Immature natural killer cell (primary cell): ENCODE data around the gene IFNL1. TPM values are rescaled to one million over a fixed set of nuclear protein-coding genes. Genes with fewer than 3 reads are reported as not detected.
"Not testable (repeated sequence)": the region's sequence is repeated elsewhere in the genome, so short reads cannot be mapped to it uniquely, and the experiment has no call there.

ENCODE experiments used
- DNase-seq, 3 donors: peaks; one replicate each; pipeline ENCODE4 v3.0.0; 2022; ENCODE audit warnings: mixed read lengths in 1 of 3
- H3K27ac Mint-ChIP-seq, 6 donors: one replicate each; pipeline ENCODE4 v1.8.0; 2020; ENCODE audit warnings: mixed read lengths in 6 of 6, mild to moderate bottlenecking in 5 of 6, inconsistent platforms in 4 of 6, moderate library complexity in 3 of 6
- H3K27me3 Mint-ChIP-seq, 3 donors: one replicate each; pipeline ENCODE4 v1.8.0; 2020 to 2021; ENCODE audit warnings: low read depth in 3 of 3, mild to moderate bottlenecking in 3 of 3, mixed read lengths in 3 of 3, moderate library complexity in 3 of 3, inconsistent platforms in 1 of 3
- H3K36me3 Mint-ChIP-seq, 3 donors: one replicate each; pipeline ENCODE4 v1.8.0; 2020; ENCODE audit warnings: mixed read lengths in 3 of 3, inconsistent platforms in 2 of 3, mild to moderate bottlenecking in 2 of 3
- H3K4me1 Mint-ChIP-seq, 2 donors: one replicate each; pipeline ENCODE4 v1.8.0; 2020; ENCODE audit warnings: inconsistent platforms in 2 of 2, mild to moderate bottlenecking in 2 of 2, mixed read lengths in 2 of 2, moderate library complexity in 1 of 2
- H3K4me3 Mint-ChIP-seq, 5 donors: one replicate each; pipeline ENCODE4 v1.8.0; 2020; ENCODE audit warnings: mild to moderate bottlenecking in 5 of 5, mixed read lengths in 5 of 5, inconsistent platforms in 3 of 5, moderate library complexity in 3 of 5
- H3K9me3 Mint-ChIP-seq, 6 donors: one replicate each; pipeline ENCODE4 v1.8.0; 2020; ENCODE audit warnings: mild to moderate bottlenecking in 6 of 6, mixed read lengths in 6 of 6, inconsistent platforms in 4 of 6, moderate library complexity in 3 of 6
- polyA plus RNA-seq, 3 donors: library from polyadenylated mRNA; unstranded; fragments of 300-500 nt; fragmentation: Illumina TruSeq; gene quantifications; one replicate each; pipeline ENCODE4 v1.2.3, GENCODE V29; 2021

IFNL1 gene
- polyA plus RNA-seq, 3 donors from 2014 or later, result 2.2 to 4.8 (median 2.3) TPM

GRCh38 chr19:39336483-39336882 lies 40.3 kb downstream of the IFNL1 start:
- H3K27ac Mint-ChIP-seq, result peak overlapping the region; percentile 90 to 100 (median 98)
- DNase-seq, result no peak
- no peaks in the 10 kb centered on the region for H3K9me3 Mint-ChIP-seq
- peaks cover 0 to 3% (median 0%) of the 10 kb centered on the region in 3 donors for H3K36me3 Mint-ChIP-seq
- H3K4me1 Mint-ChIP-seq, result peaks cover 59 to 68% of the 10 kb centered on the region in 2 donors
- peak overlapping the region; percentile 89 to 100 (median 99) for H3K4me3 Mint-ChIP-seq
- peaks cover 0 to 5% (median 4%) of the 10 kb centered on the region in 3 donors for H3K27me3 Mint-ChIP-seq

GRCh38 chr19:39339674-39340073 lies 43.5 kb downstream of the IFNL1 start:
- peak overlapping the region in 3 of 5 donors; percentile 10 to 99 (median 97) for H3K4me3 Mint-ChIP-seq
- H3K27me3 Mint-ChIP-seq, result peaks cover 12 to 23% (median 16%) of the 10 kb centered on the region in 3 donors
- DNase-seq, result no peak
- H3K4me1 Mint-ChIP-seq, result peaks cover 61 to 71% of the 10 kb centered on the region in 2 donors
- no peaks in the 10 kb centered on the region for H3K9me3 Mint-ChIP-seq
- no peaks in the 10 kb centered on the region for H3K36me3 Mint-ChIP-seq
- H3K27ac Mint-ChIP-seq, result peak overlapping the region in 4 of 6 donors; percentile 25 to 64 (median 37)

- H3K9me3 Mint-ChIP-seq, DNase-seq, H3K36me3 Mint-ChIP-seq: not testable (repeated sequence)
- H3K4me3 Mint-ChIP-seq, result peak overlapping the region in 4 of 5 donors; percentile 10 to 99 (median 63)
- H3K27ac Mint-ChIP-seq, result peak overlapping the region in 5 of 6 donors; percentile 25 to 92 (median 40)
- peaks cover 12 to 23% (median 16%) of the 10 kb centered on the region in 3 donors for H3K27me3 Mint-ChIP-seq
- peaks cover 59 to 71% of the 10 kb centered on the region in 2 donors for H3K4me1 Mint-ChIP-seq
These were observed 43.9 kb downstream of the IFNL1 start for GRCh38 chr19:39340156-39340555.

GRCh38 chr19:39341129-39341718 lies 45.0 kb downstream of the IFNL1 start:
- Mint-ChIP-seq H3K9me3 (no peaks in the 10 kb centered on the region), H3K27me3 (peaks cover 12 to 19% (median 12%) of the 10 kb centered on the region in 3 donors), H3K4me1 (peaks cover 57 to 71% of the 10 kb centered on the region in 2 donors), H3K36me3 (no peaks in the 10 kb centered on the region), H3K4me3 (peak overlapping the region; percentile 91 to 99 (median 97)), H3K27ac (peak overlapping the region; percentile 83 to 99 (median 94))
- no peak for DNase-seq

GRCh38 chr19:39341719-39342604 lies 45.8 kb downstream of the IFNL1 start, which contains the start of gene SAMD4B:
Gene SAMD4B, plus strand, starts transcription at chr19:39342421. Its CDS starts 14,473 bp downstream, at chr19:39356894.
- H3K9me3 Mint-ChIP-seq, result no peaks in the 10 kb centered on the region
- peaks cover 55 to 71% of the 10 kb centered on the region in 2 donors for H3K4me1 Mint-ChIP-seq
- peaks cover 12 to 19% (median 12%) of the 10 kb centered on the region in 3 donors for H3K27me3 Mint-ChIP-seq
- peak within 1 kb of the TSS; percentile 83 to 99 (median 94) for H3K27ac Mint-ChIP-seq
- no peaks in the 10 kb centered on the region for H3K36me3 Mint-ChIP-seq
- peak within 1 kb of the TSS; percentile 91 to 99 (median 97) for H3K4me3 Mint-ChIP-seq
- DNase-seq, result peak; percentile 99 to 100 (median 100)

- H3K27me3 Mint-ChIP-seq, result peaks cover 12 to 19% (median 12%) of the 10 kb centered on the region in 3 donors
- no peaks in the 10 kb centered on the region for H3K9me3 Mint-ChIP-seq
- no peaks in the 10 kb centered on the region for H3K36me3 Mint-ChIP-seq
- peaks cover 56 to 74% of the 10 kb centered on the region in 2 donors for H3K4me1 Mint-ChIP-seq
- peak overlapping the region; percentile 72 to 93 (median 89) for H3K27ac Mint-ChIP-seq
- no peak for DNase-seq
- H3K4me3 Mint-ChIP-seq, result peak overlapping the region; percentile 71 to 87 (median 80)
These were observed 46.6 kb downstream of the IFNL1 start for GRCh38 chr19:39342647-39343305.

GRCh38 chr19:39345956-39346355 lies 49.7 kb downstream of the IFNL1 start:
- Mint-ChIP-seq H3K36me3 (peaks cover 0 to 7% (median 4%) of the 10 kb centered on the region in 3 donors), H3K4me3 (peak overlapping the region in 2 of 5 donors; percentile 5 to 15), H3K9me3 (no peaks in the 10 kb centered on the region), H3K27me3 (peaks cover 12 to 19% (median 12%) of the 10 kb centered on the region in 3 donors), H3K27ac (peak overlapping the region in 5 of 6 donors; percentile 14 to 80 (median 63)), H3K4me1 (peaks cover 44 to 63% of the 10 kb centered on the region in 2 donors)
- DNase-seq, result no peak

- Mint-ChIP-seq H3K36me3 (peaks cover 0 to 11% (median 7%) of the 10 kb centered on the region in 3 donors), H3K27me3 (peaks cover 8 to 12% (median 10%) of the 10 kb centered on the region in 3 donors), H3K4me3 (no peak overlapping the region), H3K4me1 (peaks cover 37 to 55% of the 10 kb centered on the region in 2 donors), H3K9me3 (no peaks in the 10 kb centered on the region), H3K27ac (peak overlapping the region in 4 of 6 donors; percentile 29 to 60 (median 38))
- no peak for DNase-seq
These were observed 51.3 kb downstream of the IFNL1 start for GRCh38 chr19:39347332-39348164.

Other genes with a start within 250 kb of the IFNL1 start
- gene ACP7, start 212.0 kb upstream of the IFNL1 start, polyA plus RNA-seq, result not detected
- gene PAK4, start 170.6 kb upstream of the IFNL1 start, polyA plus RNA-seq, result 1 to 10 TPM in 2 of 3 donors, under 1 TPM in 1; 0.68 to 2.1 (median 1.5) TPM
- not detected for gene NCCRP1, start 99.4 kb upstream of the IFNL1 start, polyA plus RNA-seq
- gene SYCN, start 92.1 kb upstream of the IFNL1 start, polyA plus RNA-seq, result not detected
- not detected for gene IFNL3, start 51.4 kb upstream of the IFNL1 start, polyA plus RNA-seq
- under 1 TPM in 1 of 3 donors, not detected in 2; 0.45 TPM for gene IFNL4, start 47.6 kb upstream of the IFNL1 start, polyA plus RNA-seq
- not detected for gene IFNL2, start 28.0 kb upstream of the IFNL1 start, polyA plus RNA-seq
- 10 to 100 TPM in 1 of 3 donors, 1 to 10 TPM in 2; 4.8 to 16.0 (median 5.4) TPM for gene LRFN1, start 24.5 kb downstream of the IFNL1 start, polyA plus RNA-seq
- gene GMFG, start 39.6 kb downstream of the IFNL1 start, polyA plus RNA-seq, result 1,000 to 10,000 TPM in 2 of 3 donors, 100 to 1,000 TPM in 1; 990 to 1,609 (median 1,254) TPM
- 10 to 100 TPM in 1 of 3 donors, 1 to 10 TPM in 2; 2.9 to 17.8 (median 3.9) TPM for gene SAMD4B, start 46.0 kb downstream of the IFNL1 start, polyA plus RNA-seq
- 10 to 100 TPM; 18.9 to 48.1 (median 31.6) TPM for gene PAF1, start 94.7 kb downstream of the IFNL1 start, polyA plus RNA-seq
- gene MED29, start 95.0 kb downstream of the IFNL1 start, polyA plus RNA-seq, result 10 to 100 TPM; 41.6 to 64.7 (median 41.8) TPM
- gene ZFP36, start 110.4 kb downstream of the IFNL1 start, polyA plus RNA-seq, result 100 to 1,000 TPM; 305 to 745 (median 318) TPM
- gene PLEKHG2, start 116.3 kb downstream of the IFNL1 start, polyA plus RNA-seq, result 1 to 10 TPM in 2 of 3 donors, not detected in 1; 3.7 to 4.3 TPM
- gene RPS16, start 139.5 kb downstream of the IFNL1 start, polyA plus RNA-seq, result 1,000 to 10,000 TPM in 1 of 3 donors, 100 to 1,000 TPM in 2; 733 to 1,627 (median 903) TPM
- gene SUPT5H, start 149.2 kb downstream of the IFNL1 start, polyA plus RNA-seq, result 100 to 1,000 TPM in 1 of 3 donors, 10 to 100 TPM in 2; 30.5 to 114 (median 67.0) TPM
- gene TIMM50, start 184.4 kb downstream of the IFNL1 start, polyA plus RNA-seq, result 10 to 100 TPM; 50.4 to 65.2 (median 58.6) TPM
- not detected for gene DLL3, start 202.5 kb downstream of the IFNL1 start, polyA plus RNA-seq
- gene SELENOV, start 218.7 kb downstream of the IFNL1 start, polyA plus RNA-seq, result not detected
- 1 to 10 TPM; 5.4 to 6.9 (median 5.7) TPM for gene EID2B, start 236.4 kb downstream of the IFNL1 start, polyA plus RNA-seq
- gene EID2, start 243.8 kb downstream of the IFNL1 start, polyA plus RNA-seq, result 10 to 100 TPM; 22.1 to 24.9 (median 22.6) TPM